Body of pancreas (tissue), 4 donors: ENCODE data around the gene POT1. TPM values are rescaled to one million over a fixed set of nuclear protein-coding genes. Genes with fewer than 3 reads are reported as not detected.
A peak's percentile ranks its signal among the peaks of the same experiment; 100 is the strongest.

Experiments used
- ATAC-seq: fragments of 150-250 bp; one replicate; pipeline ENCODE4 v1.9.1; 2016
- DNase-seq, 4 donors: peaks; one replicate each; pipeline ENCODE4 v3.0.0-alpha.2; 2019
- H3K27ac ChIP-seq, 4 donors: fragments of 200-600 bp; sonication (generic); 1 replicate in 3 of 4; 2 replicates in 1 of 4; pipeline versions ENCODE4 v1.5.1 to v1.6.1; 2016 to 2019; ENCODE audit warnings: mild to moderate bottlenecking in 1 of 4, mixed read lengths in 1 of 4, moderate library complexity in 1 of 4
- H3K27me3 ChIP-seq, 2 donors: fragments of 200-600 bp; sonication (generic); one replicate each; pipeline ENCODE4 v1.6.0; 2016; ENCODE audit warnings: mild to moderate bottlenecking in 1 of 2
- H3K36me3 ChIP-seq, 2 donors: fragments of 200-600 bp; sonication (generic); replicated peaks in 1 of 2; 2 replicates each; pipeline ENCODE4 v1.5.1; 2016; ENCODE audit warnings: low read depth in 2 of 2; ENCODE audit not compliant: insufficient read depth in 1 of 2
- H3K4me1 ChIP-seq: fragments of 200-600 bp; sonication (generic); one replicate; pipeline ENCODE4 v1.6.0; 2016
- H3K4me3 ChIP-seq, 2 donors: fragments of 200-600 bp; sonication (generic); 1 replicate in 1 of 2; 2 replicates in 1 of 2; pipeline ENCODE4 v1.5.1; 2016 to 2019
- H3K9me3 ChIP-seq, 3 donors: fragments of 200-600 bp; sonication (generic); 1 replicate in 2 of 3; 2 replicates in 1 of 3; pipeline ENCODE4 v1.5.1; 2016
- POLR2A ChIP-seq, 3 donors: fragments of 450-650 bp; IDR thresholded peaks; one replicate each; pipeline ENCODE4 v1.6.1; 2016; ENCODE audit warnings: antibody characterized with exemption in 3 of 3, mild to moderate bottlenecking in 2 of 3
- WGBS, 2 donors: methylation state at CpG; one replicate each; pipeline ENCODE4 v1.1.5; 2017; 5-methylcytosine and 5-hydroxymethylcytosine counted together
- intact Hi-C: fragments of 100-400 bp; cut with DNase I; formaldehyde crosslinking; loops from one replicate; pipeline ENCODE4 v1.15.1; 2023
- total RNA-seq, 2 donors: library from RNA; depleted of rRNA; stranded (reverse); fragments of >200 nt; gene quantifications; one replicate each; pipeline ENCODE4 v1.1.0, GENCODE V29; 2016
- TF ChIP-seq, protein P1 (sequence below), 7 experiments: fragments of 450-650 bp in 4 of 7; fragments of 200-600 bp in 3 of 7; sonication (generic) in 3 of 7; IDR thresholded peaks; one replicate each; pipeline ENCODE4 v1.5.1; 2016 to 2019; ENCODE audit warnings: antibody characterized with exemption in 7 of 7

POT1 gene
- total RNA-seq, 2 donors from 2014 or later = 3.3 to 5.4 TPM

DNA sequence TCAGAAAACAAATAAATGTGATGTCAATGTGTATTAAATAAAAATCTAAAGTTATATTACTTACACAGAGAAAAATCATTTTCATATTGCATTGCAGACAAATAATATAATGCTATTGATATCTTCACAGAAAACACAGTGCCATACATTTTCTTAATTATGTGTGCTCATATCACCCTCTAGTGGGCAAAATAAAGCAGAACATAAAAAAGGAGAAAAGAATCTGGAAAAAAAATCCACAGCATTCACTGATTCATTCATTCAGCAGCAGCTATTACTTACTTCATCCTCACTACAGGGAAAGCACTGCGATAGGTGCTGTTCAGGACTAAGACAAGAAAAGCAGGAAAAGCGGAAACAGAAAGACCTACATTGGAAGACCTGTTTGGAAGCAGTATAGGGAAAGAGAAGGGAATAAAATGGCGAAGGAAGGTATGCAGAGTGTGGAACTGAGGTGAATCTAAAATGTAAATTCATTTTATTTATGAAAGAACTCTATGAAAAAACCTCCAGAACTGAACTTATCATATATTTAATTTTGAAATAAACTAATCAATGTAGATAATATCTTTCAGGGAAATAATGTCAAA is 73.2 kb downstream of the POT1 start:
- intact Hi-C loops = no loop called here
- H3K4me3 ChIP-seq = no peak overlapping the region
- no peaks in the 10 kb centered on the region for H3K4me1 ChIP-seq
- TF ChIP-seq POLR2A (IDR thresholded peaks at IDR 0.05) = no peak
- TF ChIP-seq, protein P1, sequence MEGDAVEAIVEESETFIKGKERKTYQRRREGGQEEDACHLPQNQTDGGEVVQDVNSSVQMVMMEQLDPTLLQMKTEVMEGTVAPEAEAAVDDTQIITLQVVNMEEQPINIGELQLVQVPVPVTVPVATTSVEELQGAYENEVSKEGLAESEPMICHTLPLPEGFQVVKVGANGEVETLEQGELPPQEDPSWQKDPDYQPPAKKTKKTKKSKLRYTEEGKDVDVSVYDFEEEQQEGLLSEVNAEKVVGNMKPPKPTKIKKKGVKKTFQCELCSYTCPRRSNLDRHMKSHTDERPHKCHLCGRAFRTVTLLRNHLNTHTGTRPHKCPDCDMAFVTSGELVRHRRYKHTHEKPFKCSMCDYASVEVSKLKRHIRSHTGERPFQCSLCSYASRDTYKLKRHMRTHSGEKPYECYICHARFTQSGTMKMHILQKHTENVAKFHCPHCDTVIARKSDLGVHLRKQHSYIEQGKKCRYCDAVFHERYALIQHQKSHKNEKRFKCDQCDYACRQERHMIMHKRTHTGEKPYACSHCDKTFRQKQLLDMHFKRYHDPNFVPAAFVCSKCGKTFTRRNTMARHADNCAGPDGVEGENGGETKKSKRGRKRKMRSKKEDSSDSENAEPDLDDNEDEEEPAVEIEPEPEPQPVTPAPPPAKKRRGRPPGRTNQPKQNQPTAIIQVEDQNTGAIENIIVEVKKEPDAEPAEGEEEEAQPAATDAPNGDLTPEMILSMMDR (IDR thresholded peaks at IDR 0.05) = peak; percentile 22 to 65 (median 60)
- ATAC-seq = no peak
- no peaks in the 10 kb centered on the region for H3K36me3 ChIP-seq
- DNase-seq = no peak
- H3K27ac ChIP-seq = no peak overlapping the region
- H3K9me3 ChIP-seq = no peaks in the 10 kb centered on the region
- H3K27me3 ChIP-seq = no peaks in the 10 kb centered on the region
- WGBS, 2 donors = 68 to 73% methylated on average over 3 of the region's 3 CpGs

DNA sequence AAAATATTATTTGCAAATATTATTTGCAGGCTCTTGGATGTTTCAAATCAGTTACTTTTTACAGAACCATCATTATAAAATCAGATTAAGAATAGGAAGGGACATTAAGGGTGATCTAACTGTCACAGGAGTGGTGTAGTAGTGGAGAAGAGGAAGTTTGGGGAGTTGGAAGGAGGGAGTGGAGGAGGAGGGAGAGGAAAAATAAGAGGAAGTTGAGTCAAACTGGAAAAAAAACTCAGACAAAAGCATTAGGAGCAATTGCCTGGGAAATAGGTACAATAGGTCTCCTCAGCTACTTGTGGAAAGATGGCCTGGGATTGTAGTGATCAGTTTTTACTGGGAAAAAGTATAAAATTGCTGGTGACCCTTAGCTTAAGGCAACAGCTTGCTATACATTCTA is 86.3 kb downstream of the POT1 start:
- ATAC-seq (no peak), DNase-seq (no peak)
- Histone ChIP-seq H3K36me3 (no peaks in the 10 kb centered on the region), H3K27me3 (no peaks in the 10 kb centered on the region), H3K9me3 (no peaks in the 10 kb centered on the region), H3K4me3 (no peak overlapping the region), H3K27ac (no peak overlapping the region), H3K4me1 (no peaks in the 10 kb centered on the region)
- TF ChIP-seq, protein P1 (IDR thresholded peaks at IDR 0.05) = no peak
- TF ChIP-seq POLR2A (IDR thresholded peaks at IDR 0.05) = no peak
- intact Hi-C loops = no loop called here

DNA sequence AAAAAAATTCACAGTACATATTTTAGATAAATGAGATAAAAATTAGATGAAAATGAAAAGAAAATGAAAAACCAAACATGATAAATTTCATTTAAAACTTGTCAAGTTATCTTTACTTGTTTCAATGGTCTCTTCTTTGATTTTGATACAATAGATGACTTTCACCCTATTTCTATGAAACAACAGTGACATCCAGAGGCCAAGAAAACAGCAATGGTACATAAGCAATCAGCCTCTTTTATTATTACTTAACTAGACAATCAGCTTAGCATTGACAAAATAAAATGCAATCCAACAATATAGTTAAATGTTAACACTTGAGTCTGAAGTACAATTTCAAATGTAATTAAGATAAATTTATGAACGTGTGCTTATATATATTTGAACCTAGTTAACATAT is 89.2 kb downstream of the POT1 start:
- H3K9me3 ChIP-seq = no peaks in the 10 kb centered on the region
- TF ChIP-seq, protein P1 (IDR thresholded peaks at IDR 0.05) = peak in 5 of 7 experiments; percentile 11 to 40 (median 18)
- TF ChIP-seq POLR2A (IDR thresholded peaks at IDR 0.05) = no peak
- no peak for DNase-seq
- no peak overlapping the region for H3K4me3 ChIP-seq
- H3K27me3 ChIP-seq = no peaks in the 10 kb centered on the region
- intact Hi-C loops = no loop called here
- H3K27ac ChIP-seq = no peak overlapping the region
- no peaks in the 10 kb centered on the region for H3K36me3 ChIP-seq
- no peak for ATAC-seq
- no peaks in the 10 kb centered on the region for H3K4me1 ChIP-seq
- WGBS, 2 donors = 31 to 38% methylated on average over 1 of the region's 1 CpG

DNA sequence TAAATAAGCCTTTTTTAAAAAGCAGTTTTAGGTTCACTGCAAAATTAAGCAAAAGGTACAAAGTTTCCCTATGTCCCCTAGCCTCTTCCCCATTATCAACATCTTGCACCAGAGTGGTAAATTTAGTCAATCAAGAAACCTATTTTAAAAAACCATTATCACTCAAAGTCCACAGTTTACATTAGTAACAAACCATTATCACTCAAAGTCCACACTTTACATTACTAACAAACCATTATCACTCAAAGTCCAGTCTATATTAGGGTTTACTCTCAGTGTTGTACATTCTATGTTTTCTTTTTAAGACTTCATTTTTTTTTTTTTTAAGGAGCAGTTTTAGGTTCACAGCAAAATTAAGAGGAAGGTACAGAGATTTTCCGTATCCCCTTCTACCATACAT is 89.9 kb downstream of the POT1 start:
- TF ChIP-seq, protein P1 (IDR thresholded peaks at IDR 0.05) = no peak
- TF ChIP-seq POLR2A (IDR thresholded peaks at IDR 0.05) = no peak
- Histone ChIP-seq H3K27ac (no peak overlapping the region), H3K9me3 (no peaks in the 10 kb centered on the region), H3K27me3 (no peaks in the 10 kb centered on the region), H3K4me3 (no peak overlapping the region), H3K36me3 (no peaks in the 10 kb centered on the region), H3K4me1 (no peaks in the 10 kb centered on the region)
- 72 to 75% methylated on average over 1 of the region's 1 CpG for WGBS, 2 donors
- DNase-seq (no peak), ATAC-seq (no peak)
- intact Hi-C loops = no loop called here

DNA sequence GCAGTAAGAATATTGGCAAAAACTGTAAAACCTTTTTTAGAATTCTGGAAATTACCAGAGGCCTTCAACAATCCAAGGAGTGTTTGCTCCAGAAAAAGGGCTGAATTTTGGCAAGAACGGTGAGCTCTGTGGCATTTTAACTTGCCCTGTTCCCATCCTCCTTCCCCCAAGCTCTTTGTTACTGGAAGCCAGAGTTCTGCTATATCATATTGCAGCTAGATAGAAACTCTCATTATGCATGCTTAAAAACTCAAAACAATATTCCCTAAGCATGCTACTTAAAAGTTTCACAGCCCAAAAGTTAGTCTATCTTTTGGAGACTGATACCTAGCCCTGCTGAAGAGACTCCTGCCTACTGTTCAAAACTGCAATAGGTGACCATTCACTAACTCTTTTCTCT is 93.5 kb downstream of the POT1 start:
- no peak for ATAC-seq
- TF ChIP-seq, protein P1 (IDR thresholded peaks at IDR 0.05) = no peak
- TF ChIP-seq POLR2A (IDR thresholded peaks at IDR 0.05) = no peak
- Histone ChIP-seq H3K4me3 (no peak overlapping the region), H3K27ac (no peak overlapping the region), H3K36me3 (no peaks in the 10 kb centered on the region), H3K27me3 (no peaks in the 10 kb centered on the region), H3K4me1 (no peaks in the 10 kb centered on the region), H3K9me3 (no peaks in the 10 kb centered on the region)
- intact Hi-C loops = no loop called here
- no peak for DNase-seq
- WGBS, 2 donors = 88 to 92% methylated on average over 1 of the region's 1 CpG
